Jurkat, Clone E6-1 (cell line): ENCODE results near the gene ERCC3.
"Not testable (repeated sequence)": the region's sequence is repeated elsewhere in the genome, so short reads cannot be mapped to it uniquely, and the experiment has no call there.

Source experiments
- DNase-seq: peaks from one replicate; pipeline ENCODE4 v3.0.0-alpha.2; 2011; ENCODE audit warnings: low read depth, low spot score
- H3K4me3 ChIP-seq: 2 replicates; pipeline ENCODE4 v1.5.1; 2011; ENCODE audit warnings: mild to moderate bottlenecking, low read length, control low read depth, moderate library complexity

The ERCC3 gene

DNA sequence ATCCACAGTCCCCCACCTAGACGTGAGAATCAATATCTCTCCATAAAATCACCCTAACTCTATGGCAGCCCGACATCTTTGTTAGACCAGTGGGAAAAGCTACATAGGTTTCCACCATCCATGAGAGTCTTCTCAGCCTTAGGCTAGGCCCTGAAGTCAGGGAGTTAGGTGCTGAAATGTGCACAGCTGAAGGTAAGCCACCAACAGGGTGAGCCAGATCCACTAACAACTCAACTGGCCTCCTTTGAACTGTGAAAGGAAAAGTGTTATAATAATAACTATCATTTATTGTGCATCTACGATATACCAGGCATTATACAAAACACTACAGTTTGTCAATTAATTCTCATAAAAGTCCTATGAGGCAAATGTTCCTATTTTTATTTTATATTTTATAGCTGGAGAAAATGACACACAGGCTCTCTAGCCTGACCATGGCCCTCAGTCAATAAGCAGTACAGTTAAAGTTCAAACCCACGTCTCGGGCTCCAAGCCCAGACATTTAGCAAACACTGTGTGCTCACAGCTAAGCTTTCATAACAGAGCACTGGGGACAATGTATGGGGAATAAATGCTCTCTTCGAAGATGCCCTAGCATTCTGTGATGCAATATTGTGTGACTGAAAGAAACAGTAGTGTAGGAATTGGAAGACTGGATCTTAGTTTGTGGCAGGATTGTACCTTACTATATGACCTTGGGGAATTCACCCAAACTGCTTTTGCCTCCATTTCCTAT lies 62.6 kb downstream of the ERCC3 start:
- DNase-seq = no peak
- no peak overlapping the region for H3K4me3 ChIP-seq

DNA sequence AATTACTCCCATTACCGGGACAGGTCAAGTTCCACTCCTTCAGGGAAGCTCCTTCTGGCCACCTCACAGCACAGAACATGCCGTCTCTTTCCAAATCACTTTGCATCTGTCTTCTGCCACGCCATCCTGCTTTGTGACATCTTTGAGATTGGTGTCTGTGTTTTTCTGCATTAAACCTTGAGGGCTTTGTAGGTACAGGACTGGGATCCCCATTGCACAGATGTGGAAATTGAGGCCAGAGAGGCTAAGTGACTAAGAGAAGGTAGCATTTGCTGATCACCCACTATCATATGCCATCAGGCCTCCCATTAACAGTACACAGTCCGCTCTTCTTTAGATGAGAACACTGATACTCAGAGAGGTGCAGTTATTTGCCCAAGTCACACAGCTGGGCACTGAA lies 64.4 kb downstream of the ERCC3 start:
- DNase-seq = no peak
- H3K4me3 ChIP-seq = no peak overlapping the region

DNA sequence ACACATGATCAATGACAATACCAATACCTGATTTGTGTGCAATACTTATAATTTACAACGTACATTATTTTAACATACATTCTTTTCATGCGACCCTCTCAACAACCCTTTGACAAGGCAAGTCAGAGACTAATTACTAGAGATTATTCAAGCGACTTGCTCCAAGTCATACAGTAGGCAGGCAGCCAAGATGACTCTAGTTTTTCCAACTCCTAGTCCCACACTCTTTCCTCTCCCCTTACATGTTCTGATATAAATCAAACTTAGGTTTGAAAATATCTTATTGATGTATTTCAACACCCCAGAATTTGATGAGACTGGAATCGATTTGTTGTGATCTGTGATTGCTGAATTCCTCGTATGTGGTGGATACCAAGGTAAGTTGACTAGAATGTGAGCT lies 65.8 kb downstream of the ERCC3 start:
- no peak for DNase-seq
- H3K4me3 ChIP-seq = no peak overlapping the region

DNA sequence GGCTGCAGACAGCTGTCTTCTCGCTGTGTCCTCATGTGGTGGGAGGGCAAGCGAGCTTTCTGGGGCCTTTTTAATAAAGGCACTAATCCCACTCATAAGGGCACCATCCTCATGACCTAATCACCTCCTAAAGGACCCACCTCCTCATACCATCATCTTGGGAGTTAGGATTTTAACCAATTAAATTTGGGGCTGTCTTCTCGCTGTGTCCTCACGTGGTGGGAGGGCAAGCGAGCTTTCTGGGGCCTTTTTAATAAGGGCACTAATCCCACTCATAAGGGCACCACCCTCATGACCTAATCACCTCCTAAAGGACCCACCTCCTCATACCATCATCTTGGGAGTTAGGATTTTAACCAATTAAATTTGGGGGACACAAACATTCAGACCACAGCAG lies 66.7 kb downstream of the ERCC3 start:
- DNase-seq, H3K4me3 ChIP-seq: not testable (repeated sequence)

DNA sequence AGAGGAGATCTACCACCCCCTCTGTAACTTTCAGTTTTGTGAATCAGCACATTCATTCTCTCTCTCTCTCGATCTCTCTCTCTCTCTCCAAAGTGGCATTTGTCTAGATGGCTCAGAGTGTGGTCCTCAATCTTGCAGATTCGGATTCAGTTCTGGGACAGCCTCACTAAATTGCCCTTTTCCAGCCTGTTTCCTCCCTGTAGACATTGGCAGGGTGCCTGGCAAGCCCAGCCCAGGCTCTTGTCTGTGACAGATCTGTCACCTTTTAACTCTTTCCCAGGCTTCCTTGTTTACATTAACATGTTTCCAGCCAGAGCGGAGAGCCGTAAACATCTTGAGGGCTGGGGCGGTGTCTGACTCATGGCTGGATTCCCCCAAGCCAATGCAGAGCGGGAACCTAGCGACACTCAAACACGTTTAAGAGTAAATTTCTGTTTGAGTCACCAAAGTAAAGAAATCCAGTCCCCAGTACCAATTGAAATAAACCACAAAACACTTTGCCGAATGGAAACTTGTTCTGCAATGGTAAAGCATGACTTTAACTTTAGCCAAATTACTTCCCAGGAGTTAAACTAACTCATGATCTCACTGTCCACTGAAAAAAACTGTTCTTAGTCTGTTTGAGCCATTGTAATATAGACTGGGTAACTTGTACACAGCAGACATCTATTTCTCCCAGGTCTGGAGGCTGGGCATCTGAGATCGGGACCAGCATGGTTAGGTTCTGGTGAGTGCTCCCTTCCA lies 67.3 kb downstream of the ERCC3 start:
- no peak overlapping the region for H3K4me3 ChIP-seq
- no peak for DNase-seq

DNA sequence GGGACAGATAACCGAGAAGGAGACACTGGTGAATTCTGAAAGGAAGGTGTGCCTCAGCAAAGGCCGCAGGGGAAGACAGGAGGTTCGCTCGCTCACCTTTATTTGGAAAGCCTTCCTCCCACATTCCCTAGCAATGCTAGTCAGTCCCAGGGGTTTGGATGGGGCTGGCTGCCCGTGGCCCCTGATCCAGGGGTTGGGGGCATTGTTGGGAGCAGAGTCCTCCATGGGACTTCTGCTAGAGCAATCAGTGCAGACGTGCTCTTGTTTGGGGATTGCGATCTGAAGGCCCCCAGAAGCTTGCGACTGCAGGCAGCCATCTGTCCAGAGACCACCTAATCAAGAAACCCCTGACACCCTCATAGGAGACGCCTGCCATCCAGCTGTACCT lies 67.8 kb downstream of the ERCC3 start:
- no peak overlapping the region for H3K4me3 ChIP-seq
- no peak for DNase-seq

DNA sequence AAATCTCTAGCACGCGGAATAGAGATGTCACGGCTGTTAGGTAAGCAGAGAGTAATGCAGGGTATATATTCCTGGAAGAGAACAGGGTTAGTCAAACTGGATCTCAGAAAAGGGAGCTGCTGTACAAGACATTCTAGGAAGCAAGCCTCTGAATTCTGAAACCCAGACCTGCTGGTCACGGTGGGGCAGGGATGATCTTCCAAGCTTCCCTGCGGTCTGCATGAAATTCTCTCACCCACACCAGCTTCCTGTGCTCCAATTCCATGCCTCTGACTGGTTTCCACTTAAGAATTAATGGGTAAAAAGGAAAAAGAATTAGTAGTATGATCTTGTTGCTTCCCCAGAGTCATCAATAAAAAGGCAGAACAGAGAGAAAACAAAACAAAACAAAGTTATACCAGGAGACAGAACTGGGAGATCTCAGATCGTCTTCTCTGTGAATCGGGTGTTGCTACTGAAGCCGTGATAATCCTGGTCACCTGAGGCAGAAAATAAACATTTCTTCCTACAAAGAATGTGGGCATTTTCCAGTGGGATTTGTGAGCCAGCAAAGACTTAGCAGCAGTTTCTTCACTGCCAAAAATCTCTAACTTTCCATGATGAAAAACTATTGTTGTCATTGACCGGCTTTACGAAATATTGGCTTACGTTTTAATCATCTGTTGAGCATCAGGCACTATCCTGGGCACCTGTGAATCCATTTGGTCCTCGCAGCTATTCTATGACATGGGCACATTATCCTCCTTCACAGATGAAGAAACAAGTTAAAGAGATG lies 68.6 kb downstream of the ERCC3 start:
- H3K4me3 ChIP-seq = no peak overlapping the region
- no peak for DNase-seq

DNA sequence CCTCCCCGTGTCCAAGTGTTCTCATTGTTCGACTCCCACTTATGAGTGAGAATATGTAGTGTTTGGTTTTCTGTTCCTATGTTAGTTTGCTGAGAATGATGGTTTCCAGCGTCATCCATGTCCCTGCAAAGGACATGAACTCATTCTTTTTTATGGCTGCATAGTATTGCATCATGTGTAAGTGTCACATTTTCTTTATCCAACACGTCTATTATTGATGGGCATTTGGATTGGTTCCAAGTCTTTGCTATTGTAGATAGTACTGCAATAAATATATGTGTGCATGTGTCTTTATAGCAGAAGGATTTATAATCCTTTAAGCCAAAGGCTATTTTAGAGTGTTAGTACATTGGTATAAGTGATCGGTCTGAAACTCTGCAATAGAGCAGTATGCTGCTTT lies 69.8 kb downstream of the ERCC3 start:
- H3K4me3 ChIP-seq, DNase-seq: not testable (repeated sequence)

DNA sequence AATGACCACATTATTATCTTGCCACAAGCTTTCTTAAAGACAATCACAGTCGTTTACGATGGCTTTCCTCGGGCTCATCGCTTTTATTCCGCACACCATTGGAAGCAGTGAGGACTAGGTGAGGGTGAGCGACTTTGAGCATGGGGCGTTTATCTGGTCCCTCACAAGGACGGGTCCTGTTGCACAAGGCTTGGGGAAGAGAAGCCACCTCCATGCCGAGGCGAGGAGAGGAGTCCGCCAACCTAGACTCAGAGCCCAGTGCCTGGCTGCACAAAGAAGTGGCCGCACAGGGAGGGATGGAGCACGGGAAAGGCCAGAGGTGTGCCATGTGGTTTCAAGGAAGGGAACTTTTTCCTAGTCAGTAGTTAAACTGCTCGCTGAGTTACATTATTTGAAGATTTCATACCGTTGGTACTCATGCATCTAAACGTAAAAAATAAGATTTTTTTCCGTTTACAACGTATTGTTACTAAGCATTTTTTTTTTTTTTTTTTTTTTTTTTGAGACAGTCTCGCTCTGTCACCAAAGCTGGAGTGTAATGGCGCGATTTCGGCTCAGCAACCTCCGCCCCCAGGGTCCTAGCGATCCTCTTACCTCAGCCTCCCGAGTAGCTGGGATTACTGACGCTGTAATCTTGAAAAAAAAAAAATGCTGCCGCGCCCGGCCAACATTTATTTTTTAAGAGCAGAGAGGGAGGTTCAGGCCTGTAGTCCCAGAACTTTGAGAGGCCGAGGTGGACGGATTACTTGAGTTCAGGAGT lies 73.0 kb downstream of the ERCC3 start:
- no peak for DNase-seq
- H3K4me3 ChIP-seq = no peak overlapping the region

DNA sequence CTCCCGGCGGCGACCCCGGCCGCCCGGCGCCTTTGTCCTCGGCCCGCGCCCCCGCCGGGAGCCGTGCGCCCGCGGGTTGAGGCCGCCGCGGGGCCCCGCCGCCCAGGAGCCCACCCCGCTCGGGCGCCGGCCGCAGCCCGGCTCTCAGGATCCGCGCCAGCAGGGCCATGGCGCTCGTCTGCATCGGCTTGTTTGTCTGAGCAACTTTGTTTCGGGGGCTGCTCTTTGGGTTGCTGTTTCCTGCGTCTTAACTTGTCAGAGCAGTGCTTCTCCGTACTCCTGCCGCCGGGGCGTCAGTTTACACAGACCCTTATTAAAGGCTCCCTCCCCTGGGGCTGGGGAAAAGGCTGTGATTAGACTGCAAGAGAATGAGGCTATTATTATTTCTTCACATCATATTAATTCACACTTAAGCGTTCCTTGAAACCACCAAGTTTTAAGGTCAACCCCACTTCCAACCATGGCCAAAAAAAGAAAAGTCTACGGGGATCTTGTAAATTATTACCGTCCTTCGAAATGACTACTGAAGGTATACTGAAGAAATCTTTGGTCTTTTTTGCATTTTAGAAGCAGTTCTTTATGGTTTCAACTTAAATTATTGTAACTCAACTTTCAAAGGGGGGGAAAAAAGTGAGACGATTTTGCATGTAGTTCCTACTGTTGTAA lies 73.7 kb downstream of the ERCC3 start, which contains the start of gene CYP27C1:
TSS of gene CYP27C1 (minus strand) at position 198 of the 666 bp plus-strand sequence. CDS start at position 169, 29 bp downstream.
- no peak within 1 kb of the TSS; the same call in 1 of the 2 replicates for H3K4me3 ChIP-seq
- no peak for DNase-seq

DNA sequence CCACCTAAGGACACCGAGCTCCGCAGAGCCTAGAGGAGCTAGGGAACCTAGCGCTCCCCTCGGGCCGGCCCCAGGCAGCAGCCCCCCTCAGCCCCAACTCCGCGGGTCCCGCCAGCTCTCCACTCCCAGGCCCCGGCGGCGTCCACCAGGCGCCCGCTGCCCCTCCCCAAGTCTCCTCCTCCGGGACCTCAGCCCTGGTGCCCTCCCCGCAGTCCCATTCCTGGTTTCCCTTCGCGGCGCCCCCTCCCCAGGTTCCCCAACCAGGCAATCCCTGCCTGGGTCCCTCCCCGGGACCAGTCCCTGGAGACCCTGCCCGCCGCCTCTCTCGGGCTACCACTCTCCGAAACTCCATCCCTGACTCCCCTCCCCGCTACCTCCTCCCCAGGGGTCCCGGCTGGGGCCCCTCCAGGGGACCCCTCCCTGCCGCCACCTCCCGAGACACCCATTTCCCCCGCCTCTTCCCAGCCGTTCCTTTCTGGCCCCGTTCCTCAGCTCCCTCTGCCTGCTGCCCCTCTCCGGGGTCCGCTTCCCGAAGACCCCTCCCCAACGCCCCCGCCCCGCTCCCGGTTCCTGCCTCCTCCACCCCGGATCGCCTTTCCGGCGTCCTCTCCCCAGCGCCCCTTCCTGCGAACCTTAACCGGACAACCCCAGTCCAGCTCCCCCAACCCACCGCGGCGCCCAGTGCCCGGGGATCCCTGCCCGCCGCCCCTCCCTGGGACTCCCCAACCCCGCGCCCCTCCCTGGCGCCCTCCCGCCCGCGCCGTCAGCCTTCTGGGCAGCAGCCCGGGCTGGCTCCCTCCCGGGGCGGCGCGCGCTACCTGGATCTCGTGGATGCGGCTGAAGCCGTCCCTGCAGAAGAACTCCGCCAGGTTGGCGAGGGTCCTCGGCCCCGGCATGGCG lies 74.5 kb downstream of the ERCC3 start:
- H3K4me3 ChIP-seq = no peak overlapping the region; the same call in 1 of the 2 replicates
- no peak for DNase-seq

DNA sequence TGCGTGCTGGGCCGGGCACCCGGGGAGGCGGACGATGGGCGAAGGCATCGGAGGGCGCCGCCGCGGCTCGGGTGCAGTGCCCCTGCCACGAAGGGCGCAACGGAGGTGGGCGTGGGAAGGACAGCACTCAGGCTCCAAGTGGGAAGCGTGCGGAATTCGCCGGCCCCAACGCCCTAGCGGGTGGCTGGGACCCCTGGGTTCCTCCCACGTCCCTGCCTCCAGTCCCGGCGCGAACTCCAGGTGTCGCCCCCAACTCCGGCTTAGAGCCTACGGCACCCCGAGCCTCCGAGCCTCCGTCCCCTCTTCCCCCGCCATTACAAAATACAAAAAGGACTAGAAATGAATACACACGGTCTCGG lies 75.2 kb downstream of the ERCC3 start:
- H3K4me3 ChIP-seq = no peak overlapping the region
- no peak for DNase-seq

DNA sequence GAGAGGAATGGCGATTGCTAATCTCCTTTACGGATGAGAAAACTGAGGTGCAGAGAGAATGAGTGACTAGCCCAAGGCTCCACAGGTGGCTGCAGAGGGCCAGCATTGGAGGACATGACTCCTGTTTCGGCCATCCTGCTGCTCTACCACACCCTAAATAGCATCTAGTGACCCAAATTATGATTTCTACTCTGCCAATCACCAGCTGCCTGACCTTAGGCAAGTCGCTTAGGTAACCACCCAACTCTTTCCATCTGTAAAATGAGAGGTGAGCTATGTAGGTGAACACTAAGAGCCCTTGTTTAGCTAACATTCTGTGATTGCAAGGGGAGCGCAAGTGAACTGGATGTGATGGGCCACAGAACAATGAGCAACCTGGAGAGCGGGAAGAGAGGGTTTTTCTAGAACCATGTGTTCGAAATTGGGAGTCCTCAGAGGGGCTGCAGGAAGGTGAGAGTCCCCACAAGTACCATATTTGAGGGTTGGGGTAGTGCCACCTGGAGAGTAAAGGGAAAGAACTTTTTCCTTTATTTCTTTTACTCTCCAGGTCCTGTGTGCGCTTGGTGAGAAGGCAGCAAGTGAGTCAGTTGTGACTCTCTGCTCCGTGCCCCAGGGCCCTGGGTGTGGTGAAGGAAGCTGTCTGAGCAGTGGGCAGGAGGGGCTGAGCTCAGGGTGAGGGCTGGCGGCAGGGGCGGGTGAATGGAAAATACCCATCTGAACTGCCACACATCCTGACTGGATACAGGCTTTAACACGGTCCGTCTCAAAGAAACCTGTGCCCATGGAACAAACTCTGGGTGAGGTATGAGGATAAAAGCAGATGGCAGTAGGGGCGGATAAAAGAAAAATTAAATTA lies 76.2 kb downstream of the ERCC3 start:
- no peak overlapping the region for H3K4me3 ChIP-seq
- no peak for DNase-seq

DNA sequence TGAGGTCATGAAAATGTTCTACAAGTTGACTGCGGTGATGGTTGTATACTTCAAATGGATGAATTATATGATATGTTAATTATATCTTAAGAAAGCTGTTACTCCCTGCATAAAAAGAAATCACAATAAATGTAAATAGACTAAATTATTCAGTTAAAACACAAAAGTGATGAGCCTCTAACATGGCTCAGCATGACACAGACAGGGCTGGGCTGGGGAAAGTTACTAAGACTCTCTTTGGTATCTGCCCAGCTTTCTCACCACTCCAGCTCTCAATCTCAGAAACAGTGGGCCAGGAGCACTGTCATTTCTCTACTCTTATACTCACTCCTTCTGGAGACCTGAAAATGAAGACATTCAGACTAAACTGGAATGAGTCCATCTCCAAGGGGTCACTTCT lies 77.4 kb downstream of the ERCC3 start:
- DNase-seq = no peak
- no peak overlapping the region for H3K4me3 ChIP-seq

DNA sequence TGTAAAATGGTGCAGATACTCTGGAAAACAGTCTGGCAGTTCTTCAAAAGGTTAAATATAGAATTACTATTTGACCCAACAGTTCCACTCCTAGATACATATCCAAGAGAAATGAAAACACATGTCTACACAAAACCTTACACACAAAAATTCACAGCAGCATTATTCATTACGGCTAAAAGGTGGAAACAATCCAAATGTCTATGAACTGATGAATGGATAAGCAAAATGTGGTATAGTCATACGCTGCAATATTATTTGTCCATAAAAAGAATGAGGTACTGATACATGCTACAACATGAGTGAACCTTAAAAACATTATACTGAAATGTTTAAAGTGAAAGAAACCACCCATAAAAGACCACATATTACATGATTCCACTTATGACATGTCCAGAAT lies 77.8 kb downstream of the ERCC3 start:
- DNase-seq = no peak
- no peak overlapping the region for H3K4me3 ChIP-seq

DNA sequence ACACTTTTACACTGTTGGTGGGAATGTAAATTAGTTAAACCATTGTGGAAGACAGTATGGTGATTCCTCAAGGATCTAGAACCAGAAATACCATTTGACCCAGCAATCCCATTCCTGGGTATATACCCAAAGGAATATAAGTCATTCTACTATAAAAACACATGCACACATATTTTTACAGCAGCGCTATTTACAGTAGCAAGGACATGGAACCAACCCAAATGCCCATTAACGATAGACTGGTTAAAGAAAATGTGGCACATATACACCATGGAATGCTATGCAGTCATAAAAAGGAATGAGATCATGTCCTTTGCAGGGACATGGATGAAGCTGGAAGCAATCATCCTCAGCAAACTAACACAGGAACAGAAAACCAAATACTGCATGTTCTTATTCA lies 79.7 kb downstream of the ERCC3 start:
- not testable (repeated sequence) for H3K4me3 ChIP-seq, DNase-seq

DNA sequence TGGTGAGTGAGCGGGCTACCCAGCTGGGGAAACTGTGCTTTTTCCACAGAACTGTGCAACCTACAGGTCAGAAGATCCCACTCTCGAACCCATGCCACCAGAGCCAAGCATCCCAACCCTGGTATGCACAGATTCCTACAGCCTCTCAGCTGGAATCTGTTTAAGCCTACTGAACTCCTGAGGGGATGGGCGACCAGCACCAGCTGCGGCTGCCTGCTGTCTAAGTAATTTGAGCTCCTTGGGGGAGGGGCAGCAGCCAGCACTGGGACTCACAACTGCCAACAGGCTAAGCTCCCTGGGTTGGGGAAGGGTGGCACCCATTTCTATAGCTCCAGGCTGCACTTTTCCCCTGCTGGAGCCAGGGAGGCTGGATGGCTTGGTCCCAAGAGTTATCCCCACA lies 85.6 kb downstream of the ERCC3 start:
- no peak for DNase-seq
- H3K4me3 ChIP-seq = no peak overlapping the region
